Measurements from ENCODE around the gene PROKR1.
A peak's percentile ranks its signal among the peaks of the same experiment; 100 is the strongest.

PROKR1 gene

GRCh38 chr2:68637047-68637446, 6.3 kb upstream of the PROKR1 start:
- no peak for TF ChIP-seq CTCF (IDR thresholded peaks at IDR 0.05; ENCODE audit: insufficient read depth, low read depth, low read length, missing control alignments)
- DNase-seq (ENCODE audit: low read depth) = no peak
- no peak overlapping the region for H3K4me3 ChIP-seq (ENCODE audit: low read length)

GRCh38 chr2:68643874-68644485, 601 bp downstream of the PROKR1 start:
- DNase-seq (ENCODE audit: low read depth) = no peak
- no peak for TF ChIP-seq CTCF (IDR thresholded peaks at IDR 0.05; ENCODE audit: insufficient read depth, low read depth, low read length, missing control alignments)
- H3K4me3 ChIP-seq (ENCODE audit: low read length) = peak overlapping the region; percentile 14

- peak; percentile 30 for DNase-seq (ENCODE audit: low read depth)
- no peak for TF ChIP-seq CTCF (IDR thresholded peaks at IDR 0.05; ENCODE audit: insufficient read depth, low read depth, low read length, missing control alignments)
- H3K4me3 ChIP-seq (ENCODE audit: low read length) = no peak overlapping the region
Observed at GRCh38 chr2:68645523-68645922, 2.1 kb downstream of the PROKR1 start.

GRCh38 chr2:68646303-68646702, 2.9 kb downstream of the PROKR1 start:
- peak; percentile 54 for TF ChIP-seq CTCF (IDR thresholded peaks at IDR 0.05; ENCODE audit: insufficient read depth, low read depth, low read length, missing control alignments)
- DNase-seq (ENCODE audit: low read depth) = peak; percentile 23
- no peak overlapping the region for H3K4me3 ChIP-seq (ENCODE audit: low read length)

- DNase-seq (ENCODE audit: low read depth) = no peak
- TF ChIP-seq CTCF (IDR thresholded peaks at IDR 0.05; ENCODE audit: insufficient read depth, low read depth, low read length, missing control alignments) = no peak
- H3K4me3 ChIP-seq (ENCODE audit: low read length) = no peak overlapping the region
Observed at GRCh38 chr2:68650645-68651044, 7.3 kb downstream of the PROKR1 start.

GRCh38 chr2:68653034-68653433, 9.7 kb downstream of the PROKR1 start:
- no peak for TF ChIP-seq CTCF (IDR thresholded peaks at IDR 0.05; ENCODE audit: insufficient read depth, low read depth, low read length, missing control alignments)
- H3K4me3 ChIP-seq (ENCODE audit: low read length) = no peak overlapping the region
- no peak for DNase-seq (ENCODE audit: low read depth)

GRCh38 chr2:68653538-68653982, 10.2 kb downstream of the PROKR1 start:
- no peak overlapping the region for H3K4me3 ChIP-seq (ENCODE audit: low read length)
- DNase-seq (ENCODE audit: low read depth) = peak; percentile 37
- no peak for TF ChIP-seq CTCF (IDR thresholded peaks at IDR 0.05; ENCODE audit: insufficient read depth, low read depth, low read length, missing control alignments)
